SK-N-SH (cell line): Measurements from ENCODE around the gene ATRAID. TPM values are rescaled to one million over a fixed set of nuclear protein-coding genes. Genes with fewer than 3 reads are reported as not detected.

ENCODE experiments used
- CTCF ChIA-PET: fragments of 300-600, 350-600 bp; formaldehyde crosslinking; extraction: SDS; loops from one replicate; lab custom pipeline; 2021; lab: Yijun Ruan, JAX
- POLR2A ChIA-PET: fragments of 350-600 bp; sonication (Branson Sonifier 250); formaldehyde crosslinking; extraction: SDS; loops from one replicate; lab custom pipeline; 2020; ENCODE audit warnings: antibody characterized with exemption, inconsistent platforms; lab: Yijun Ruan, JAX
- DNase-seq: peaks from one replicate; pipeline ENCODE4 v3.0.0; 2012
- H2AFZ ChIP-seq: fragments of 200-600 bp; sonication (generic); 2 replicates; pipeline ENCODE4 v1.8.1; 2016; ENCODE audit warnings: antibody characterized with exemption, mild to moderate bottlenecking, low read depth
- H3F3A ChIP-seq: fragments of 200-600 bp; sonication (generic); replicated peaks from 2 replicates; pipeline ENCODE3; 2016; ENCODE audit warnings: antibody characterized with exemption, mild to moderate bottlenecking; ENCODE audit not compliant: insufficient read depth
- H3K27ac ChIP-seq, 2 experiments: fragments of 200-500 bp in 1 of 2; fragments of 200-600 bp in 1 of 2; sonication (Bioruptor generic) in 1 of 2; sonication (generic), shearing (Covaris generic) in 1 of 2; 2 replicates each; pipeline versions ENCODE4 v1.5.1 to v1.6.1; 2014 to 2016; ENCODE audit warnings: low read depth in 2 of 2, inconsistent platforms in 1 of 2, low read length in 1 of 2, mild to moderate bottlenecking in 1 of 2, mixed read lengths in 1 of 2
- H3K27me3 ChIP-seq: fragments of 200-600 bp; sonication (generic), shearing (Covaris generic); 2 replicates; pipeline ENCODE4 v1.6.1; 2016; ENCODE audit warnings: mixed run types; ENCODE audit not compliant: insufficient read depth
- H3K36me3 ChIP-seq, 2 experiments: fragments of 200-500 bp in 1 of 2; fragments of 200-600 bp in 1 of 2; sonication (Bioruptor generic) in 1 of 2; sonication (generic) in 1 of 2; replicated peaks in 1 of 2; 2 replicates each; pipeline versions ENCODE3 to v1.5.1; 2014 to 2016; ENCODE audit warnings: low read length in 1 of 2, mild to moderate bottlenecking in 1 of 2; ENCODE audit not compliant: insufficient read depth in 2 of 2, control insufficient read depth in 1 of 2
- H3K4me1 ChIP-seq, 2 experiments: fragments of 200-500 bp in 1 of 2; fragments of 200-600 bp in 1 of 2; sonication (Bioruptor generic) in 1 of 2; sonication (generic), shearing (Covaris generic) in 1 of 2; 2 replicates each; pipeline versions ENCODE4 v1.5.1 to v1.6.1; 2014 to 2016; ENCODE audit warnings: low read depth in 1 of 2, low read length in 1 of 2, mixed run types in 1 of 2; ENCODE audit not compliant: insufficient read depth in 2 of 2, control insufficient read depth in 1 of 2
- H3K4me2 ChIP-seq: fragments of 200-600 bp; sonication (generic), shearing (Covaris generic); 2 replicates; pipeline ENCODE4 v1.6.1; 2017; ENCODE audit warnings: mixed run types
- H3K4me3 ChIP-seq, 2 experiments: fragments of 200-500 bp in 1 of 2; fragments of 200-600 bp in 1 of 2; sonication (Bioruptor generic) in 1 of 2; sonication (generic), shearing (Covaris generic) in 1 of 2; 2 replicates each; pipeline versions ENCODE4 v1.5.1 to v1.8.1; 2014 to 2016; ENCODE audit warnings: low read depth in 2 of 2, inconsistent platforms in 1 of 2, low read length in 1 of 2, mild to moderate bottlenecking in 1 of 2, mixed read lengths in 1 of 2, moderate library complexity in 1 of 2
- H3K79me2 ChIP-seq: fragments of 200-600 bp; sonication (generic); 2 replicates; pipeline ENCODE4 v1.8.1; 2017; ENCODE audit warnings: mild to moderate bottlenecking; ENCODE audit not compliant: insufficient read depth
- H3K9ac ChIP-seq: fragments of 200-600 bp; sonication (generic); 2 replicates; pipeline ENCODE4 v1.6.1; 2017; ENCODE audit warnings: mixed run types
- H3K9me2 ChIP-seq: fragments of 200-600 bp; sonication (generic); 2 replicates; pipeline ENCODE4 v1.6.1; 2017; ENCODE audit warnings: mixed run types
- H3K9me3 ChIP-seq: fragments of 200-600 bp; sonication (generic); 2 replicates; pipeline ENCODE4 v1.6.1; 2017; ENCODE audit warnings: mixed run types, mild to moderate bottlenecking, moderate library complexity
- H4K20me1 ChIP-seq: fragments of 200-600 bp; sonication (generic); 2 replicates; pipeline ENCODE4 v1.6.1; 2017; ENCODE audit warnings: mild to moderate bottlenecking, mixed run types; ENCODE audit not compliant: insufficient read depth
- CHD2 ChIP-seq: fragments of 150-350 bp; IDR thresholded peaks from 2 replicates; pipeline ENCODE4 v1.6.1; 2018; ENCODE audit warnings: low read length; ENCODE audit not compliant: partially characterized antibody
- ELF1 ChIP-seq: IDR thresholded peaks from 2 replicates; pipeline ENCODE4 v1.4.0; 2012
- EZH2phosphoT487 ChIP-seq: fragments of 200-600 bp; sonication (generic); IDR thresholded peaks from 2 replicates; pipeline ENCODE4 v1.6.1; 2017; ENCODE audit warnings: low read depth, mixed run types, mild to moderate bottlenecking, antibody characterized with exemption, moderate library complexity, borderline replicate concordance
- FOXM1 ChIP-seq: IDR thresholded peaks from 2 replicates; pipeline ENCODE4 v1.4.0; 2012; ENCODE audit warnings: low read depth, mild to moderate bottlenecking
- GATA2 ChIP-seq: sonication (generic); formaldehyde crosslinking; IDR thresholded peaks from 2 replicates; pipeline ENCODE4 v1.5.0; 2020; ENCODE audit warnings: mild to moderate bottlenecking, missing genetic modification reagents
- JUND ChIP-seq: IDR thresholded peaks from 2 replicates; pipeline ENCODE4 v1.4.0; 2012
- MXI1 ChIP-seq: IDR thresholded peaks from 2 replicates; pipeline ENCODE4 v1.6.1; 2012; ENCODE audit warnings: mild to moderate bottlenecking, low read depth, low read length, improper control_type of control experiment
- NFIC ChIP-seq: IDR thresholded peaks from 2 replicates; pipeline ENCODE4 v1.4.0; 2012; ENCODE audit warnings: borderline replicate concordance
- POLR2AphosphoS5 ChIP-seq: IDR thresholded peaks from 2 replicates; pipeline ENCODE4 v1.6.1; 2012; ENCODE audit warnings: low read depth, low read length
- RAD21 ChIP-seq: IDR thresholded peaks from 2 replicates; pipeline ENCODE4 v1.6.1; 2012; ENCODE audit warnings: mild to moderate bottlenecking, low read length
- RFX5 ChIP-seq: IDR thresholded peaks from 2 replicates; pipeline ENCODE4 v1.6.1; 2012; ENCODE audit warnings: mild to moderate bottlenecking, improper control_type of control experiment, low read length
- RXRA ChIP-seq: IDR thresholded peaks from 2 replicates; pipeline ENCODE4 v1.4.0; 2012; ENCODE audit warnings: low read depth, mild to moderate bottlenecking, borderline replicate concordance
- SMC3 ChIP-seq: IDR thresholded peaks from 2 replicates; pipeline ENCODE4 v1.6.1; 2012; ENCODE audit warnings: low read depth, low read length, improper control_type of control experiment
- TAF1 ChIP-seq: IDR thresholded peaks from 2 replicates; pipeline ENCODE4 v1.6.1; 2012; ENCODE audit warnings: low read depth, mild to moderate bottlenecking, low read length, moderate library complexity, borderline replicate concordance
- TCF12 ChIP-seq: IDR thresholded peaks from 2 replicates; pipeline ENCODE4 v1.4.0; 2012
- TEAD4 ChIP-seq: IDR thresholded peaks from 2 replicates; pipeline ENCODE4 v1.4.0; 2012; ENCODE audit warnings: mild to moderate bottlenecking, borderline replicate concordance; ENCODE audit not compliant: insufficient read depth
- WGBS: methylation state at CpG from one replicate; pipeline ENCODE4 v1.1.6; 2017; ENCODE audit warnings: low lambda C conversion rate; 5-methylcytosine and 5-hydroxymethylcytosine counted together
- polyA plus RNA-seq, 3 experiments: library from polyadenylated mRNA; depleted of rRNA; stranded (reverse); fragments of >200 nt; gene quantifications; 2 replicates each; pipeline ENCODE4 v1.2.3, GENCODE V29; 2012
- TF ChIP-seq, protein P1 (sequence below): fragments of 200-600 bp; sonication (generic); IDR thresholded peaks from 2 replicates; pipeline ENCODE4 v1.6.1; 2017; ENCODE audit warnings: antibody characterized with exemption, mild to moderate bottlenecking, moderate library complexity
- TF ChIP-seq, protein P2 (sequence below): IDR thresholded peaks from 2 replicates; pipeline ENCODE4; 2012
- TF ChIP-seq, protein P3 (sequence below): IDR thresholded peaks from 2 replicates; pipeline ENCODE4 v1.4.0; 2012; ENCODE audit warnings: low read depth

The ATRAID gene
- polyA plus RNA-seq, 1 of the 3 experiments (the other 2 are of a cell fraction): 289 TPM

DNA sequence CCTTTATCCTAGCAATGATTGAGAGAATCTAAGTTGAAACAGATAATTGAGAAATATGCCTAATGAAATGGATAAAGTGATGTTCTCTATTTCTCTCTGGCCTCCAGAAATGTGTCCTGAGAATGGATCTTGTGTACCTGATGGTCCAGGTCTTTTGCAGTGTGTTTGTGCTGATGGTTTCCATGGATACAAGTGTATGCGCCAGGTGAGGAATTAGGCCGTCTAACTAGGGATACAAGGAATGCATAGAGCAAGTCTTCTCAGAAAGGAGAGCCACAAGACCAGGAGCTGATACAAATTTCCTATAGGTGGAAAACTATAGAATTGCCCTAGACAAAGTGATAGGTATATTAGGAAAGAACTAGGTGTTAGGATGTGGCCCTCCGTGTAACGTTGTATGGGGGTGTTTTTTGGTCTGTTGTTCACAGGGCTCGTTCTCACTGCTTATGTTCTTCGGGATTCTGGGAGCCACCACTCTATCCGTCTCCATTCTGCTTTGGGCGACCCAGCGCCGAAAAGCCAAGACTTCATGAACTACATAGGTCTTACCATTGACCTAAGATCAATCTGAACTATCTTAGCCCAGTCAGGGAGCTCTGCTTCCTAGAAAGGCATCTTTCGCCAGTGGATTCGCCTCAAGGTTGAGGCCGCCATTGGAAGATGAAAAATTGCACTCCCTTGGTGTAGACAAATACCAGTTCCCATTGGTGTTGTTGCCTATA, 4.7 kb downstream of the ATRAID start:
- Histone ChIP-seq H3K36me3 (peaks cover 34 to 42% of the 10 kb centered on the region in 2 experiments), H3K27me3 (no peaks in the 10 kb centered on the region), H3K79me2 (peaks cover 43% of the 10 kb centered on the region; the same call in 1 of the 2 replicates), H3K4me1 (peaks cover 9 to 24% of the 10 kb centered on the region in 2 experiments; a peak in 3 of 4 replicates), H3K27ac (peak overlapping the region; percentile 5 to 74), H3K4me3 (peak overlapping the region; percentile 73 to 82; a peak in 3 of 4 replicates), H4K20me1 (no peaks in the 10 kb centered on the region), H3K9me3 (no peaks in the 10 kb centered on the region), H3F3A (peaks cover 12% of the 10 kb centered on the region), H3K9me2 (no peaks in the 10 kb centered on the region), H2AFZ (peak overlapping the region; percentile 81; the same call in 1 of the 2 replicates), H3K9ac (no peak overlapping the region; the same call in 1 of the 2 replicates), H3K4me2 (peak overlapping the region; percentile 86)
- ChIA-PET CTCF (interaction anchor here (0.9 to 1.5 kb wide), 7 partner anchors 10 to 86 kb away, joined by 3 to 7 read pairs (median 3); no protein-coding TSS in a partner anchor), POLR2A (no interaction called here)
- DNase-seq: no peak
- TF ChIP-seq FOXM1 (no peak), JUND (no peak), SMC3 (no peak), POLR2AphosphoS5 (no peak), ELF1 (no peak), TCF12 (no peak), CHD2 (no peak), MXI1 (no peak), NFIC (no peak)
- TF ChIP-seq, protein P1, sequence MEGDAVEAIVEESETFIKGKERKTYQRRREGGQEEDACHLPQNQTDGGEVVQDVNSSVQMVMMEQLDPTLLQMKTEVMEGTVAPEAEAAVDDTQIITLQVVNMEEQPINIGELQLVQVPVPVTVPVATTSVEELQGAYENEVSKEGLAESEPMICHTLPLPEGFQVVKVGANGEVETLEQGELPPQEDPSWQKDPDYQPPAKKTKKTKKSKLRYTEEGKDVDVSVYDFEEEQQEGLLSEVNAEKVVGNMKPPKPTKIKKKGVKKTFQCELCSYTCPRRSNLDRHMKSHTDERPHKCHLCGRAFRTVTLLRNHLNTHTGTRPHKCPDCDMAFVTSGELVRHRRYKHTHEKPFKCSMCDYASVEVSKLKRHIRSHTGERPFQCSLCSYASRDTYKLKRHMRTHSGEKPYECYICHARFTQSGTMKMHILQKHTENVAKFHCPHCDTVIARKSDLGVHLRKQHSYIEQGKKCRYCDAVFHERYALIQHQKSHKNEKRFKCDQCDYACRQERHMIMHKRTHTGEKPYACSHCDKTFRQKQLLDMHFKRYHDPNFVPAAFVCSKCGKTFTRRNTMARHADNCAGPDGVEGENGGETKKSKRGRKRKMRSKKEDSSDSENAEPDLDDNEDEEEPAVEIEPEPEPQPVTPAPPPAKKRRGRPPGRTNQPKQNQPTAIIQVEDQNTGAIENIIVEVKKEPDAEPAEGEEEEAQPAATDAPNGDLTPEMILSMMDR: no peak
- TF ChIP-seq, protein P2, sequence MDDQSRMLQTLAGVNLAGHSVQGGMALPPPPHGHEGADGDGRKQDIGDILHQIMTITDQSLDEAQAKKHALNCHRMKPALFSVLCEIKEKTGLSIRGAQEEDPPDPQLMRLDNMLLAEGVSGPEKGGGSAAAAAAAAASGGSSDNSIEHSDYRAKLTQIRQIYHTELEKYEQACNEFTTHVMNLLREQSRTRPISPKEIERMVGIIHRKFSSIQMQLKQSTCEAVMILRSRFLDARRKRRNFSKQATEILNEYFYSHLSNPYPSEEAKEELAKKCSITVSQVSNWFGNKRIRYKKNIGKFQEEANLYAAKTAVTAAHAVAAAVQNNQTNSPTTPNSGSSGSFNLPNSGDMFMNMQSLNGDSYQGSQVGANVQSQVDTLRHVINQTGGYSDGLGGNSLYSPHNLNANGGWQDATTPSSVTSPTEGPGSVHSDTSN: no peak
- WGBS: 76% methylated on average over 11 of the region's 13 CpGs

DNA sequence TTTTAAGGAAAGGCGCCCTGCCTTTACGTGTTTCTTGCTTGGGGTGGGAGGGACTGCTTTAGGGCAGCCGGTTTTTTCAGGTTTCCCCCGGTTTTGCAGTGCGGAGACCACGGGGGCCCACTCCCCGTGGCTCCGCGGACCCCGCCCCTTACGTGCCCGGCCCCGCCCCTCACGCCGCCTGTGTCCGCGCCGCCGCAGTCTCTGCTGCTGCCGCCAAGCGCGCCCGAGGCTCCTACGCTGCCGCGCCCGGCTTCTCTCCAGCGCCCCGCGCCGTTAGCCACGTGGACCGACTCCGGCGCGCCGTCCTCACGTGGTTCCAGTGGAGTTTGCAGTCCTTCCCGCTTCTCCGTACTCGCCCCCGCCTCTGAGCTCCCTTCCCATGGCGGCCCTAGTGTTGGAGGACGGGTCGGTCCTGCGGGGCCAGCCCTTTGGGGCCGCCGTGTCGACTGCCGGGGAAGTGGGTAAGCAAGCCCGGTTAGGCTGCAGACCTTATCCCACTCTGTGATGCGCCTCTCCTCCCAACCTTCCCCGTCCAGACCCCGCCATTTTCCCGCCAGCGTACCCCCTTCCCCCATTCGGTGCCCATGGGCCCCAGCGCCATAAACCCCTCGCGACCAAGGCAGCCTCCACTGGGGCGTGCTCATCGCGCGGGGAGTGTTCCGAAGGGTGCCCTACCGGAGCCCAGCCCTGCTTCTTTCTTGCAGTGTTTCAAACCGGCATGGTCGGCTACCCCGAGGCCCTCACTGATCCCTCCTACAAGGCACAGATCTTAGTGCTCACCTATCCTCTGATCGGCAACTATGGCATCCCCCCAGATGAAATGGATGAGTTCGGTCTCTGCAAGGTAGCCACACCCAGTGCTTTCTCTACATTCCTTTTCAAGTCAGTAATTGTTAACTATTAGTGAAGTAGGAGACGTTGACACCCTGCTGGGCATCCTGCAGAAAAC, 5.6 kb downstream of the ATRAID start, which contains the start of gene CAD:
CAD (plus strand) TSS at position 197 of the 949 bp plus-strand sequence; CDS start at position 380, 183 bp downstream.
- Histone ChIP-seq H3K79me2 (peaks cover 43% of the 10 kb centered on the region; the same call in 1 of the 2 replicates), H3K9me3 (no peaks in the 10 kb centered on the region), H4K20me1 (no peaks in the 10 kb centered on the region), H3K4me2 (peak within 1 kb of the TSS; percentile 86), H3K4me1 (peaks cover 9 to 24% of the 10 kb centered on the region in 2 experiments; a peak in 3 of 4 replicates), H3K27me3 (no peaks in the 10 kb centered on the region), H3K9ac (peak within 1 kb of the TSS; percentile 69), H3K4me3 (peak within 1 kb of the TSS; percentile 73 to 82), H3K27ac (peak within 1 kb of the TSS; percentile 28 to 74), H3F3A (peaks cover 12% of the 10 kb centered on the region), H3K36me3 (peaks cover 43 to 51% of the 10 kb centered on the region in 2 experiments), H3K9me2 (no peaks in the 10 kb centered on the region), H2AFZ (peak within 1 kb of the TSS; percentile 81)
- ChIA-PET POLR2A (interaction anchor here (1.5 kb wide), 1 partner anchor 13 kb away, joined by 4 read pairs; no protein-coding TSS in a partner anchor), CTCF (interaction anchor here (0.6 to 1.5 kb wide), 9 partner anchors 9 to 118 kb away, joined by 3 to 7 read pairs (median 3); no protein-coding TSS in a partner anchor)
- DNase-seq: peak; percentile 99
- WGBS: 1% methylated on average over 60 of the region's 72 CpGs
- TF ChIP-seq TEAD4 (0 out of 2 replicates have a peak, but pooled peaks have one; percentile 29), JUND (no peak), NFIC (no peak), FOXM1 (no peak), RXRA (no peak), RFX5 (no peak), GATA2 (no peak), ELF1 (no peak), SMC3 (no peak), EZH2phosphoT487 (no peak), TAF1 (peak; percentile 52; the same call in 1 of the 2 replicates), RAD21 (no peak)
- TF ChIP-seq, protein P3, sequence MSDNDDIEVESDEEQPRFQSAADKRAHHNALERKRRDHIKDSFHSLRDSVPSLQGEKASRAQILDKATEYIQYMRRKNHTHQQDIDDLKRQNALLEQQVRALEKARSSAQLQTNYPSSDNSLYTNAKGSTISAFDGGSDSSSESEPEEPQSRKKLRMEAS: peak; percentile 100
- TF ChIP-seq, protein P2: peak; percentile 53; the same call in 1 of the 2 replicates
